ENCODE data around the gene TCTN3. TPM values are rescaled to one million over a fixed set of nuclear protein-coding genes. Genes with fewer than 3 reads are reported as not detected.
"Not testable (repeated sequence)": the region's sequence is repeated elsewhere in the genome, so short reads cannot be mapped to it uniquely, and the experiment has no call there.

Gene TCTN3
- total RNA-seq, 1 donor from 2014 or later: 60.4 TPM

DNA sequence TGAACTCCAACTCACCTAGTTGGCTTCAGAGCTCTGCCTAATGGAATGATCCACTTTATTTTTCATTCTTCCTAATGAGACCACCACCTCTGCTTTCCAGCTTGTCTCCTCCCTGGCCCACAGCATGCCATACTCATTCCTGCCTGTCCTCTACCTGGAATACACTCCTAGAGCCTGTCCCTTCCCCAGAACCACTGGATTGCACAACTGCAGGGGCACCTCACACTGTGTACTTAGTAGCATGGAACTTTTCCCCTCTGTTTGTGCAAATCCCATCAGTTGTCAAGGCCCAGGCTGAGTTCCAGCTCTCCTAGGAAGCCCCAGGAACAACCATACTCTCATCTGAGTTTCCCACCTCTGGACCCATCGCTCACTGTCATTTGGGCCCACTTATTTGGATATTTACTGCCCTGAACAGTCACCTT lies 52.8 kb downstream of the TCTN3 start:
- intact Hi-C loops (cut with micrococcal nuclease): no loop called here

GRCh38 chr10:95637911-95638310 lies 55.8 kb downstream of the TCTN3 start:
- intact Hi-C loops (cut with micrococcal nuclease): no loop called here

DNA sequence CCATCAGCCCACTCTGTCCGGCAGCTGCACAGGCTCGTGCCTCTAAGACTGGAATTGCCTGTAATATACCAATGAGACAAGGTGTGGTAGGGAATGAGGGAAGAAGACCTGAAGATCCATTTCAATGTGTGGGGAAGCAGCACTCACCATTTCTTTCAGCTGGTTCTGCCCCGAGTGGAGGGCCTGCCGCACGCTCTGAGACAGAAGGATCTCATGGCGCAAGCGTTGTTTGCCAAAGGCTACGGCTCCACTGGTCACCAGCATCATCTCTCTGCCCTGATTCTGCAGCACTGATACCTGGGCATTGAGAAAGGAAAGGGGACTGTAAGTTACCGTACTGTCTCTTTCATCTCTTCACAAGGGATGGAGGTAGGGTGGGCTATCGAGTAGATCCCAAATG lies 56.6 kb downstream of the TCTN3 start:
- intact Hi-C loops (cut with micrococcal nuclease): no loop called here

DNA sequence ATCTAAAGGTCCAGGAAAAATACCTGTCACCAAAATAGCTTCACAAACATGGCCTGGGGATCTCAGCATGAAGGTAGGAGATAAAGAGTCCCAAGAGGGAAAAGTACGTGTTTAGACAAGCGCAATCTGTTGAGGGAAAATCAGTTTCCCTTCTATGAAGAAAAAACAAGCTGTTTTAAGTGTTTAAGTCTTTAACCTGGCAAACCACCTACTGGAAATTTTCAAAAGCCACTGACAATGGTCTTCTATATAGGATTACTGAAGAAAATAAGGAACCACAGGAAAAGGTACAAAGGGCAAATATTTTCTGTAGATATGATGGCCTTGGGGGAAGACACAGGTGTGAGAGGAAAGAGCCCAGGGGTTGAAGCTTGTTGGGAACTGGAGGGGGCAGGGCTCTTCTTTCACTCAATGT lies 58.4 kb downstream of the TCTN3 start:
- intact Hi-C loops (cut with micrococcal nuclease): no loop called here

GRCh38 chr10:95628786-95629185 lies 64.9 kb downstream of the TCTN3 start:
- intact Hi-C loops (cut with micrococcal nuclease): no loop called here

DNA sequence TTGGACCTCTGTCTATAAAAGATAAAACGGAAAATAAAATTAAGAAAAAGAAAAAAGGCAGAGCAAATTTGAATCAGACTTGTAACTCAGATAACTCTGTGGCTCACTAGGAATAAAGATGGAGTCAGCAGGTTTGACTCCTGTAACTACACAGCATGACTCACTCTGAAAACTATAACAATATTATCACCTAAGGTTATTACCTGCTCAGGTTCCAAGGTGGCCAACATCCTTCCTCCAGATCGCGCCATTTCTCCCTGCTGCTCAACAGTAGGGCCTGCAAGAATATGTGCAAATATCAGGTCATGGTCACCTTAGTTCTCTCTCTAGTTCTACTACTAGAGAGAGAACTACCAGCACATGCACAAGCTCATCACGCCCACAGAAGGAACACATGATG lies 67.2 kb downstream of the TCTN3 start:
- intact Hi-C loops (cut with micrococcal nuclease): no loop called here

GRCh38 chr10:95620415-95620814 lies 73.3 kb downstream of the TCTN3 start:
- intact Hi-C loops (cut with micrococcal nuclease): not testable (repeated sequence)

DNA sequence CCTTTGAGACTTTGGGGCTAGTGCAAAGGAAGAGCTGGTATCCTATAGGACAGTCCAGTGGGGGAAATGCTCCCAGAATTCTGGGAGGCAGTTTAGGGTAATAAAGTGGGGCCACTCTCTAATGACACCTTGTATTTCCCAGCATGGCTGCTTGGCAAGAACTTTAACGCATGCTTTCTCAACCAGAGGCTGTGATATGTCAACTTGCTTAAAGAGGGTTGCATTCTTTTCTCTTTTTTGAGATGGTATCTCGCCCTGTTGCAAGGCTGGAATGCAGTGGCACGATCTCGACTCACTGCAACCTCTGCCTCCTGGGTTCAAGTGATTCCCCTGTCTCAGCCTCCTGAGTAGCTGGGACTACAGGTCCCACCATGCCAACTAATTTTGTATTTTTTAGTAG lies 75.6 kb downstream of the TCTN3 start:
- intact Hi-C loops (cut with micrococcal nuclease): no loop called here

- intact Hi-C loops (cut with micrococcal nuclease): no loop called here
These were observed 77.3 kb downstream of the TCTN3 start for GRCh38 chr10:95616446-95616845.

Other genes with a start within 250 kb of the TCTN3 start
- 0.69 and 1.2 TPM in 2 replicates for gene SORBS1, start 132.6 kb downstream of the TCTN3 start, total RNA-seq
- 77.3 and 78.5 TPM in 2 replicates for gene ALDH18A1, start 37.2 kb downstream of the TCTN3 start, total RNA-seq
- 45.4 and 47.1 TPM in 2 replicates for gene ENTPD1, start 62.2 kb upstream of the TCTN3 start, total RNA-seq
- 0.76 and 1.6 TPM in 2 replicates for gene CC2D2B, start 214.0 kb upstream of the TCTN3 start, total RNA-seq